ENCODE results near the gene RNF166.

RNF166 gene

DNA sequence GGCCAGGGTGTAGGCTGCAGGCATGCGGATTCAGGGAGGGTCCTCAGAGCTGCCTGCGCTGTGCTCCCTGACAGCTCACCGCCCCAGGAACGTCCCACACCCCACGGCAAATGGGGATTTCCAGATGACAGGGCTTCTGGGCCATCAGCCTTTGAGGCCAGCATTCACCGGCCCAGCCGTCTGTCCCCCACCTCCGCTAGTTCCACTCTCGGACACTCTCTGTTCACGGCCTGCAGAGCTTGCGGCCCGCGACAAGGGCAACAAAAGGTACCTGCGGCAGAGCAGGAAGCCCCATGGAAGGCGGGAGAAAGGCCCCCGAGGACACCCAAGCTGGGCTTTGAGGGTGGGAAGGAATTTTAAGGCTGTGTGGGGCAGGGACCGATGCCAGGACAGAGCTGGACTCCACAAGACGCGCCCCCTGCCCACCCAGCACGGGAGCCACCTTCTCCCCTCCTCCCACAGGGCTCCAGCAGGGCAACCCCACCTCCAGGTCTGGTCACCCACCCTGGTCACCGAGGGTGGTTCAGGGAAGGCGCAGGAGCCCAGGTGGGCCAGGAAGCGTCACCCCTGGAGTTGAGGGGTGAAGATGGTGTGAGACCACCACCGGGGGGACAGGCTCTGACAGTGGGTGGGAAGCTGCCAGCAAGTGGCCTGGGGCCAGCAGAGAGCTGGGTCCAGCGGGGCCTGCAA lies 49.8 kb downstream of the RNF166 start:
- H3K4me3 ChIP-seq (ENCODE audit: low read depth, low read length) = no peak overlapping the region
- no peak for DNase-seq (ENCODE audit: low read depth)
- TF ChIP-seq, protein P1, sequence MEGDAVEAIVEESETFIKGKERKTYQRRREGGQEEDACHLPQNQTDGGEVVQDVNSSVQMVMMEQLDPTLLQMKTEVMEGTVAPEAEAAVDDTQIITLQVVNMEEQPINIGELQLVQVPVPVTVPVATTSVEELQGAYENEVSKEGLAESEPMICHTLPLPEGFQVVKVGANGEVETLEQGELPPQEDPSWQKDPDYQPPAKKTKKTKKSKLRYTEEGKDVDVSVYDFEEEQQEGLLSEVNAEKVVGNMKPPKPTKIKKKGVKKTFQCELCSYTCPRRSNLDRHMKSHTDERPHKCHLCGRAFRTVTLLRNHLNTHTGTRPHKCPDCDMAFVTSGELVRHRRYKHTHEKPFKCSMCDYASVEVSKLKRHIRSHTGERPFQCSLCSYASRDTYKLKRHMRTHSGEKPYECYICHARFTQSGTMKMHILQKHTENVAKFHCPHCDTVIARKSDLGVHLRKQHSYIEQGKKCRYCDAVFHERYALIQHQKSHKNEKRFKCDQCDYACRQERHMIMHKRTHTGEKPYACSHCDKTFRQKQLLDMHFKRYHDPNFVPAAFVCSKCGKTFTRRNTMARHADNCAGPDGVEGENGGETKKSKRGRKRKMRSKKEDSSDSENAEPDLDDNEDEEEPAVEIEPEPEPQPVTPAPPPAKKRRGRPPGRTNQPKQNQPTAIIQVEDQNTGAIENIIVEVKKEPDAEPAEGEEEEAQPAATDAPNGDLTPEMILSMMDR (conservative IDR thresholded peaks at IDR 0.05; ENCODE audit: low read depth, low read length) = no peak

DNA sequence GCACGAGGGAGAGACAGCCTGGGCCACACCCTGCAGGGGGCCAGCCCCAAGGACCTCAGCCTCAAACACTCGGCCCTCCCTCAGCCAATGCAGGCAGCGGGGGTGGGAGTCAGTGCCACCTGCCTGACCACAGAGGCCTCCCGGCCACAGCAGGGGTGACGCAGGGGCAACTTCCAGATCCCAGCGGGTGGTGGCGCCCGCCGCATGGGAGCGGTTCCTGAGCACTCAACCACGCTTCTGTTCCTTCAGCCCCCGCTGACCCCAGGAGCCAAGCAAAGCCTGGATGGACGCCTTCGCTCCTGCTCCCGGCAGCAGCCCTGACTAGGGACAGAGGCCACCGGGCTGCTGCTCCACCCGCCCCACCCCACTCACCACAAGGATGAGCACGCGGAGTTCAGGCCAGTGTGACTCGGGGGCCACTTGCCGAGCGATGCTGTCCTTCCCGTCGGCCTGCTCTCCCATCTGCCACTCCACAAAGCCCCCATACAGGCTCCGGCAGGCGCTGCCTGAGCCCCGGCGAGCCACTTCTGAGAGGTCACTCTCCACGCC lies 50.4 kb downstream of the RNF166 start:
- no peak for DNase-seq (ENCODE audit: low read depth)
- H3K4me3 ChIP-seq (ENCODE audit: low read depth, low read length) = no peak overlapping the region
- TF ChIP-seq, protein P1 (conservative IDR thresholded peaks at IDR 0.05; ENCODE audit: low read depth, low read length) = no peak

DNA sequence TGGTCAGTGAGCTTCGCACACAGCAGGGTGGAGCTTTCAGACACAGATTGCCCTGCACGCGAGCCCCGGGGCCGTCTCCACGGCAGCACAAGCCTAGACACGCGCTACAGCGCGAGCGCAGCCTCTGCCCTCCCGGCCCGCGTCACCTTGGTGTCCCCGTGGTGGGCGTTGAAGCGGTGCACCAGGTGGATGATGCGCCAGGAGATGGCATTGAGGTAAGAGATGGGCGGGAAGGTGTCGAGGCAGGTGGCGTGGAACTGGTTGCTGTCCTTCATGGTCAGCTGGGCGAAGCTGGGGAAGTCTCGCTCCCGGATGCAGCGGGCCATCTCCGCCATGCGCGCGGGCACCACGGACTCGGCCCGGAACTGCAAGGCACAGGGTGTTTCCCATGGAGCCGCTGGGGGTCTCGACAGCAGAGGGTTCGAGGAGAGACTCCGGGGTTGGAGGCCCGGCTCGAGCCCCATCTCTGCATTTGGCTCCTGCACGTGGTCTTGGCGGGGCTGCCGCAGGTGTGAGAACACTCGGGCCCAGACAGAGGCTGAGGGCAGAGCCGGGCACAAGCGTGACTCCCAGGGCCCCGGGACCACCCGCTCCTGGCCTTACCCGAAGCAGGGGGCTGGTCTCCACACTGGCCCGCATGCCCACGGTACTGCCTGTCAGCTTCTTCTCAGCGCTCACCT lies 51.0 kb downstream of the RNF166 start:
- TF ChIP-seq, protein P1 (conservative IDR thresholded peaks at IDR 0.05; ENCODE audit: low read depth, low read length) = no peak
- DNase-seq (ENCODE audit: low read depth) = no peak
- no peak overlapping the region for H3K4me3 ChIP-seq (ENCODE audit: low read depth, low read length)

GRCh38 chr16:88654363-88655052 lies 51.7 kb downstream of the RNF166 start:
- H3K4me3 ChIP-seq (ENCODE audit: low read depth, low read length) = no peak overlapping the region
- DNase-seq (ENCODE audit: low read depth) = no peak
- TF ChIP-seq, protein P1 (conservative IDR thresholded peaks at IDR 0.05; ENCODE audit: low read depth, low read length) = no peak

GRCh38 chr16:88653596-88654362 lies 52.4 kb downstream of the RNF166 start:
- TF ChIP-seq, protein P1 (conservative IDR thresholded peaks at IDR 0.05; ENCODE audit: low read depth, low read length) = no peak
- no peak for DNase-seq (ENCODE audit: low read depth)
- no peak overlapping the region for H3K4me3 ChIP-seq (ENCODE audit: low read depth, low read length)

DNA sequence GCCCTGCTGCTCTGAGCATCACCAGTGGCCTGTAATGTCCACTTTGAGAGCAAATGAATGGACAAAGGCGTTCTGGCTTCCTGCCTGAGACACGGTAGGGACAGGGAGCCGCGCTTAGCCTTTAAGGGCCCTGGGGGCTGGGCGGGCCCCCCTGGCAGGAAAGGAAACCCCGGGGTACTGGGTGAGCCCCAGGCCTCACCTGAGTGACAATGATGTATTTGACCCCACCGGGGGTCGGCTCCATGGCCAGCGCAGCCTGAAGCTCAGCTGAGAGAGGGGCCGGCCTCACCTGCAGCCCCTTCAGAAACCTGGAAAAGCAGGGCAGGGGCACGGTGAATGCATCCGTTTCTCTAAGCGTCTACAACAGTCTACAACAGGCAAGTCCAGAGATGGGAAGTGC lies 53.1 kb downstream of the RNF166 start:
- no peak for DNase-seq (ENCODE audit: low read depth)
- TF ChIP-seq, protein P1 (conservative IDR thresholded peaks at IDR 0.05; ENCODE audit: low read depth, low read length) = no peak
- no peak overlapping the region for H3K4me3 ChIP-seq (ENCODE audit: low read depth, low read length)

Measured in choroid plexus epithelial cell (primary cell).